IMR-90 (cell line): ENCODE data around the gene C2orf69. TPM values are rescaled to one million over a fixed set of nuclear protein-coding genes. Genes with fewer than 3 reads are reported as not detected.

Experiments
- ATAC-seq: fragments of 200-7000 bp; cut with Tn5 transposase; 2 replicates; pipeline ENCODE4 v1.9.1; 2020; ENCODE audit warnings: low read depth, mild to moderate bottlenecking, moderate library complexity
- BruUV-seq: library from RNA; stranded (reverse); fragments of 400-500 nt; replicated peaks from 2 replicates; lab custom pipeline; 2021; lab: Mats Ljungman, UMichigan
- CTCF ChIA-PET: fragments of 300-600 bp; formaldehyde crosslinking; extraction: SDS; loops from one replicate; lab custom pipeline; 2021; ENCODE audit warnings: antibody characterized with exemption; lab: Yijun Ruan, JAX
- POLR2A ChIA-PET: fragments of 300-600 bp; sonication (Branson Sonifier 250); formaldehyde crosslinking; loops from one replicate; lab custom pipeline; 2022; ENCODE audit warnings: antibody characterized with exemption; ENCODE audit not compliant: unreplicated experiment; lab: Charles Lee
- DNase-seq: peaks from one replicate; pipeline ENCODE4 v3.0.0; 2013
- H2AFZ ChIP-seq: replicated peaks from 2 replicates; pipeline ENCODE3; 2013; ENCODE audit warnings: low read length, mild to moderate bottlenecking; ENCODE audit not compliant: poor library complexity
- H2AK5ac ChIP-seq: 2 replicates; pipeline ENCODE4 v1.6.1; 2013; ENCODE audit warnings: low read depth, low read length, inconsistent platforms
- H2AK9ac ChIP-seq: replicated peaks from 2 replicates; pipeline ENCODE3; 2013; ENCODE audit warnings: mild to moderate bottlenecking, low read depth, low read length, moderate library complexity; ENCODE audit not compliant: poor library complexity
- H2BK120ac ChIP-seq: 2 replicates; pipeline ENCODE4 v1.6.1; 2013; ENCODE audit warnings: low read depth, low read length, inconsistent platforms
- H2BK15ac ChIP-seq: 3 replicates; pipeline ENCODE4 v1.6.1; 2013; ENCODE audit warnings: low read depth, low read length, inconsistent platforms
- H2BK20ac ChIP-seq: 2 replicates; pipeline ENCODE4 v1.6.1; 2013; ENCODE audit warnings: low read depth, mild to moderate bottlenecking, inconsistent platforms, low read length, moderate library complexity
- H2BK5ac ChIP-seq: 2 replicates; pipeline ENCODE4 v1.6.1; 2013; ENCODE audit warnings: mild to moderate bottlenecking, low read depth, low read length, inconsistent platforms; ENCODE audit not compliant: poor library complexity, severe bottlenecking
- H3K14ac ChIP-seq: replicated peaks from 2 replicates; pipeline ENCODE4 v1.6.1; 2013; ENCODE audit warnings: low read depth, low read length, inconsistent platforms
- H3K18ac ChIP-seq: 2 replicates; pipeline ENCODE4 v1.6.1; 2013; ENCODE audit warnings: low read depth, low read length, control low read depth
- H3K23ac ChIP-seq: 2 replicates; pipeline ENCODE4 v1.6.1; 2013; ENCODE audit warnings: low read depth, low read length, inconsistent platforms
- H3K27ac ChIP-seq: 2 replicates; pipeline ENCODE4 v1.5.1; 2013; ENCODE audit warnings: mild to moderate bottlenecking, control low read depth, low read length; ENCODE audit not compliant: insufficient read depth
- H3K27me3 ChIP-seq: 2 replicates; pipeline ENCODE4 v1.6.1; 2013; ENCODE audit warnings: low read length; ENCODE audit not compliant: control insufficient read depth, insufficient read depth
- H3K36me3 ChIP-seq: 2 replicates; pipeline ENCODE4 v1.6.1; 2013; ENCODE audit warnings: low read length, mixed read lengths; ENCODE audit not compliant: control insufficient read depth, insufficient read depth
- H3K4ac ChIP-seq: 2 replicates; pipeline ENCODE4 v1.6.1; 2013; ENCODE audit warnings: low read depth, low read length, inconsistent platforms
- H3K4me1 ChIP-seq: 2 replicates; pipeline ENCODE4 v1.6.1; 2013; ENCODE audit warnings: low read length, mixed read lengths; ENCODE audit not compliant: control insufficient read depth, insufficient read depth
- H3K4me2 ChIP-seq: 2 replicates; pipeline ENCODE4 v1.6.1; 2013; ENCODE audit warnings: low read depth, mild to moderate bottlenecking, control low read depth, low read length, moderate library complexity
- H3K4me3 ChIP-seq: 2 replicates; pipeline ENCODE4 v1.5.1; 2013; ENCODE audit warnings: low read depth, mild to moderate bottlenecking, control low read depth, low read length, moderate library complexity; ENCODE audit not compliant: insufficient read depth
- H3K56ac ChIP-seq: 2 replicates; pipeline ENCODE4 v1.6.1; 2013; ENCODE audit warnings: low read length, inconsistent platforms; ENCODE audit not compliant: insufficient read depth; ENCODE audit errors: extremely low read depth
- H3K79me1 ChIP-seq, 2 experiments: 2 replicates each; pipeline ENCODE4 v1.6.1; 2013; ENCODE audit warnings: low read length in 2 of 2, inconsistent platforms in 1 of 2, low read depth in 1 of 2
- H3K9ac ChIP-seq: 2 replicates; pipeline ENCODE4 v1.6.1; 2013; ENCODE audit warnings: low read depth, low read length, control low read depth
- H3K9me1 ChIP-seq: 2 replicates; pipeline ENCODE4 v1.6.1; 2013; ENCODE audit warnings: low read length, inconsistent platforms; ENCODE audit not compliant: insufficient read depth
- H3K9me3 ChIP-seq: 2 replicates; pipeline ENCODE4 v1.6.1; 2013; ENCODE audit warnings: low read length; ENCODE audit not compliant: control insufficient read depth, insufficient read depth
- H4K20me1 ChIP-seq: 2 replicates; pipeline ENCODE4 v1.6.1; 2013; ENCODE audit warnings: low read length, inconsistent platforms; ENCODE audit not compliant: insufficient read depth
- H4K5ac ChIP-seq: 2 replicates; pipeline ENCODE4 v1.6.1; 2013; ENCODE audit warnings: mild to moderate bottlenecking, low read depth, low read length, control low read depth
- H4K8ac ChIP-seq, 2 experiments: 2 replicates each; pipeline ENCODE4 v1.6.1; 2013; ENCODE audit warnings: low read depth in 2 of 2, low read length in 2 of 2, control low read depth in 1 of 2, inconsistent platforms in 1 of 2
- H4K91ac ChIP-seq: 2 replicates; pipeline ENCODE4 v1.6.1; 2013; ENCODE audit warnings: low read depth, low read length, inconsistent platforms; ENCODE audit not compliant: insufficient read depth
- MAZ ChIP-seq: IDR thresholded peaks from 2 replicates; pipeline ENCODE4 v1.6.1; 2012; ENCODE audit warnings: low read depth, mild to moderate bottlenecking, low read length, improper control_type of control experiment, moderate library complexity, borderline replicate concordance
- MXI1 ChIP-seq: IDR thresholded peaks from 2 replicates; pipeline ENCODE4 v1.6.1; 2012; ENCODE audit warnings: low read depth, mild to moderate bottlenecking, low read length, moderate library complexity, borderline replicate concordance
- POLR2A ChIP-seq: IDR thresholded peaks from 2 replicates; pipeline ENCODE4 v1.6.1; 2012; ENCODE audit warnings: mild to moderate bottlenecking, low read depth, low read length
- RAD21 ChIP-seq: IDR thresholded peaks from 2 replicates; pipeline ENCODE4 v1.6.1; 2012; ENCODE audit warnings: low read length, improper control_type of control experiment
- RFX5 ChIP-seq: IDR thresholded peaks from 2 replicates; pipeline ENCODE4 v1.8.0; 2012; ENCODE audit warnings: low read depth, mild to moderate bottlenecking, low read length, moderate library complexity
- SMC3 ChIP-seq: fragments of 150-350 bp; IDR thresholded peaks from 2 replicates; pipeline ENCODE4 v1.6.1; 2016; ENCODE audit warnings: low read depth, mild to moderate bottlenecking, antibody characterized with exemption, low read length, moderate library complexity
- whole genome bisulfite sequencing, 2 experiments: methylation state at CpG; one replicate each; pipeline versions ENCODE4 v1.1.5 to v1.1.7; 2013; ENCODE audit warnings: missing lambda C conversion rate in 2 of 2; ENCODE audit not compliant: insufficient read length in 1 of 2; ENCODE audit errors: extremely low coverage in 2 of 2; 5-methylcytosine and 5-hydroxymethylcytosine counted together
- dilution Hi-C: fragments of 300-500 bp; cut with HindIII; formaldehyde crosslinking; loops from one replicate; pipeline ENCODE4 v1.14.3; 2018; ENCODE audit warnings: low sequenced_read_pairs; ENCODE audit not compliant: unreplicated experiment
- in situ Hi-C: fragments of 300-500 bp; cut with MboI; formaldehyde crosslinking; loops from 3 replicates; pipeline ENCODE4 v1.14.3; 2019; ENCODE audit warnings: low sequenced_read_pairs, inconsistent platforms, mixed read lengths
- intact Hi-C: fragments of 100-400 bp; cut with micrococcal nuclease; formaldehyde crosslinking; loops from 2 replicates; pipeline ENCODE4 v1.10.0; 2022
- polyA plus RNA-seq, 3 experiments: library from polyadenylated mRNA; depleted of rRNA; stranded (reverse); fragments of >200 nt; gene quantifications; 2 replicates each; pipeline ENCODE4 v1.2.3, GENCODE V29; 2012; ENCODE audit warnings: low replicate concordance in 1 of 3
- total RNA-seq: library from RNA; depleted of rRNA; stranded (reverse); fragments of >200 nt; gene quantifications from 2 replicates; pipeline ENCODE4 v1.2.3, GENCODE V29; 2012
- TF ChIP-seq, protein P1 (sequence below): conservative IDR thresholded peaks from 2 replicates; pipeline ENCODE4 v1.5.1; 2012; ENCODE audit warnings: mild to moderate bottlenecking, low read depth, low read length, improper control_type of control experiment

The C2orf69 gene
- total and polyA plus RNA-seq, 2 of the 4 experiments (the other 2 are of a cell fraction): 3.1 to 4.7 TPM

DNA sequence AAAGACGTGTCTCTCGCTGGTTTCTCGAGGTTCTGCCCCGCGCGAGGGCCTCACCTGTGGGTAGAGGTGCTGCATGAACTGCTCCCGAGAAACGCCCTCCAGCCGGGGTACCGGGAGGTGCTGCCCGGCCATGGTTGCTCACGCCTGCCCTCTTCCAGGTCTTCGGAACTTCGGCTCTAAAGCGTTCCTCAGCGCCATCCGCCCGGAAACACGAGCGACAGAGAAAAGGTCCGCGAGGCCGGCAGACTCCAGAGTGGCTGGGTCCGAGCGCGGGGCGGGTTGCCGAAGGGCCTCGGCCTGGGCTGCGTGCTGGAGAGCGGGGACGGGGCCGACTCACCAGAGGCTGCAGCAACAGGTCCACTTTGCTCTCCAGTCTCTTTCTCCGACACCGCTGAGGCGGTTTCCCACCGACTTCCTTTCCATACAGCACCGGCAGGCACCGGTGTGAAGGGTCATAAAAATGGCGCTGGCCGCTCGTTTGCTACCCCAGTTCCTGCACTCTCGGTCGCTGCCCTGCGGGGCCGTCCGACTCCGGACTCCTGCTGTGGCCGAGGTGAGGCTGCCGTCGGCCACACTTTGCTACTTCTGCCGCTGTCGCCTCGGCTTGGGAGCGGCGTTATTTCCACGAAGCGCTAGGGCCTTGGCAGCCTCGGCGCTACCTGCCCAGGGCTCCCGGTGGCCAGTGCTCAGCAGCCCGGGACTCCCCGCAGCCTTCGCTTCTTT lies 44.4 kb downstream of the C2orf69 start, which contains the start of the genes MAIP1 and TYW5:
MAIP1 (plus strand) TSS at position 244 of the 723 bp plus-strand sequence; CDS start at position 461, 217 bp downstream.
TYW5 (minus strand) TSS at position 153 of the 723 bp plus-strand sequence; CDS start at position 132, 21 bp downstream.
- peaks cover 23 to 44% of the 10 kb centered on the region in 2 experiments for H3K79me1 ChIP-seq
- peak within 1 kb of the TSS; percentile 84 for H3K4ac ChIP-seq
- H2BK15ac ChIP-seq: no peak within 1 kb of the TSS
- dilution Hi-C loops: no loop called here
- peak within 1 kb of the TSS; percentile 68 for H3K23ac ChIP-seq
- intact Hi-C loops: no loop called here
- H2AFZ ChIP-seq: peak within 1 kb of the TSS; percentile 98
- TF ChIP-seq, protein P1, sequence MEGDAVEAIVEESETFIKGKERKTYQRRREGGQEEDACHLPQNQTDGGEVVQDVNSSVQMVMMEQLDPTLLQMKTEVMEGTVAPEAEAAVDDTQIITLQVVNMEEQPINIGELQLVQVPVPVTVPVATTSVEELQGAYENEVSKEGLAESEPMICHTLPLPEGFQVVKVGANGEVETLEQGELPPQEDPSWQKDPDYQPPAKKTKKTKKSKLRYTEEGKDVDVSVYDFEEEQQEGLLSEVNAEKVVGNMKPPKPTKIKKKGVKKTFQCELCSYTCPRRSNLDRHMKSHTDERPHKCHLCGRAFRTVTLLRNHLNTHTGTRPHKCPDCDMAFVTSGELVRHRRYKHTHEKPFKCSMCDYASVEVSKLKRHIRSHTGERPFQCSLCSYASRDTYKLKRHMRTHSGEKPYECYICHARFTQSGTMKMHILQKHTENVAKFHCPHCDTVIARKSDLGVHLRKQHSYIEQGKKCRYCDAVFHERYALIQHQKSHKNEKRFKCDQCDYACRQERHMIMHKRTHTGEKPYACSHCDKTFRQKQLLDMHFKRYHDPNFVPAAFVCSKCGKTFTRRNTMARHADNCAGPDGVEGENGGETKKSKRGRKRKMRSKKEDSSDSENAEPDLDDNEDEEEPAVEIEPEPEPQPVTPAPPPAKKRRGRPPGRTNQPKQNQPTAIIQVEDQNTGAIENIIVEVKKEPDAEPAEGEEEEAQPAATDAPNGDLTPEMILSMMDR: 0 out of 2 replicates have a peak, but pooled peaks have one; percentile 21
- TF ChIP-seq MAZ (peak; percentile 12; the same call in 1 of the 2 replicates), MXI1 (peak; percentile 64; the same call in 1 of the 2 replicates), POLR2A (peak; percentile 55), RFX5 (no peak), RAD21 (no peak), SMC3 (no peak)
- peak within 1 kb of the TSS; percentile 84 for H2BK120ac ChIP-seq
- peak within 1 kb of the TSS; percentile 98 to 100 for H4K8ac ChIP-seq
- H4K91ac ChIP-seq: peak within 1 kb of the TSS; percentile 89
- no peaks in the 10 kb centered on the region for H3K9me3 ChIP-seq
- 0 out of 2 replicates have a peak within 1 kb of the TSS, but pooled peaks have one; percentile 21 for H2BK20ac ChIP-seq
- H3K4me3 ChIP-seq: peak within 1 kb of the TSS; percentile 98
- ChIA-PET CTCF (no interaction called here), POLR2A (no interaction called here)
- peak within 1 kb of the TSS; percentile 92 for H2BK5ac ChIP-seq
- DNase-seq (peak; percentile 84), ATAC-seq (peak; percentile 95)
- H4K20me1 ChIP-seq: 0 out of 2 replicates have a peak, but pooled peaks cover 6% of the 10 kb centered on the region
- H3K14ac ChIP-seq: peak within 1 kb of the TSS; percentile 67
- H3K36me3 ChIP-seq: peaks cover 4% of the 10 kb centered on the region
- peak within 1 kb of the TSS; percentile 68 for H3K56ac ChIP-seq
- H3K4me2 ChIP-seq: peak within 1 kb of the TSS; percentile 98
- H3K27ac ChIP-seq: peak within 1 kb of the TSS; percentile 89
- H3K27me3 ChIP-seq: no peaks in the 10 kb centered on the region
- BruUV-seq: no TSS peak
- peak within 1 kb of the TSS; percentile 93 for H3K9ac ChIP-seq
- in situ Hi-C loops: no loop called here
- peaks cover 5% of the 10 kb centered on the region; the same call in 1 of the 2 replicates for H3K9me1 ChIP-seq
- peak within 1 kb of the TSS; percentile 50; the same call in 1 of the 2 replicates for H2AK5ac ChIP-seq
- H2AK9ac ChIP-seq: peak within 1 kb of the TSS; percentile 96
- peak within 1 kb of the TSS; percentile 43; the same call in 1 of the 2 replicates for H3K18ac ChIP-seq
- WGBS, 2 experiments: 0% methylated on average over 38 of the region's 64 CpGs; no CpG with 5 or more reads in 1 of the 2 experiments
- peak within 1 kb of the TSS; percentile 97 for H4K5ac ChIP-seq
- peaks cover 8% of the 10 kb centered on the region for H3K4me1 ChIP-seq
